GM23338 (cell line): ENCODE results near the gene STRBP. TPM values are rescaled to one million over a fixed set of nuclear protein-coding genes. Genes with fewer than 3 reads are reported as not detected.

ENCODE experiments used
- ATAC-seq: fragments of 200-7000 bp; cut with Tn5 transposase; 3 replicates; pipeline ENCODE4 v1.9.1; 2020
- DNase-seq: peaks from one replicate; pipeline ENCODE4 v3.0.0-alpha.2; 2015; ENCODE audit warnings: low spot score
- H2AFZ ChIP-seq: fragments of 200-600 bp; sonication (generic); 2 replicates; pipeline ENCODE4 v1.8.0; 2016; ENCODE audit warnings: antibody characterized with exemption, mild to moderate bottlenecking, moderate library complexity
- H3F3A ChIP-seq: fragments of 200-600 bp; sonication (generic); replicated peaks from 2 replicates; pipeline ENCODE4 v1.8.0; 2017; ENCODE audit warnings: antibody characterized with exemption, mixed run types, low read depth
- H3K27ac ChIP-seq: fragments of 200-600 bp; sonication (generic); 2 replicates; pipeline ENCODE4 v1.6.1; 2016; ENCODE audit warnings: low read depth
- H3K27me3 ChIP-seq: fragments of 200-600 bp; sonication (generic); 2 replicates; pipeline ENCODE4 v1.8.0; 2016; ENCODE audit warnings: mild to moderate bottlenecking, mixed run types, moderate library complexity; ENCODE audit not compliant: insufficient read depth
- H3K36me3 ChIP-seq: fragments of 200-600 bp; sonication (generic); 2 replicates; pipeline ENCODE4 v1.8.0; 2016; ENCODE audit warnings: mild to moderate bottlenecking; ENCODE audit not compliant: insufficient read depth
- H3K4me1 ChIP-seq: fragments of 200-600 bp; sonication (generic); 2 replicates; pipeline ENCODE4 v1.8.0; 2016; ENCODE audit warnings: mild to moderate bottlenecking, moderate library complexity; ENCODE audit not compliant: insufficient read depth
- H3K4me2 ChIP-seq: fragments of 200-600 bp; sonication (generic); 2 replicates; pipeline ENCODE4 v1.7.1; 2017; ENCODE audit warnings: mixed run types
- H3K4me3 ChIP-seq: fragments of 200-600 bp; sonication (generic); 2 replicates; pipeline ENCODE4 v1.6.1; 2016; ENCODE audit warnings: mixed run types
- H3K79me2 ChIP-seq: fragments of 200-600 bp; sonication (generic); replicated peaks from 2 replicates; pipeline ENCODE4 v1.8.0; 2017; ENCODE audit warnings: mild to moderate bottlenecking; ENCODE audit not compliant: insufficient read depth
- H3K9me2 ChIP-seq: fragments of 200-600 bp; sonication (generic); 2 replicates; pipeline ENCODE4 v1.8.0; 2017; ENCODE audit not compliant: insufficient read depth
- H4K20me1 ChIP-seq: fragments of 200-600 bp; sonication (generic); replicated peaks from 2 replicates; pipeline ENCODE4 v1.8.0; 2017; ENCODE audit warnings: mild to moderate bottlenecking; ENCODE audit not compliant: insufficient read depth
- H3K27ac Mint-ChIP-seq: 2 replicates; pipeline ENCODE4 v1.8.0; 2020; ENCODE audit warnings: inconsistent platforms, mild to moderate bottlenecking, moderate library complexity, mixed read lengths
- H3K27me3 Mint-ChIP-seq: 3 replicates; pipeline ENCODE4 v1.8.0; 2022; ENCODE audit warnings: low read depth, mild to moderate bottlenecking, moderate library complexity, mixed read lengths, inconsistent platforms; ENCODE audit not compliant: insufficient read depth, poor library complexity
- H3K36me3 Mint-ChIP-seq: 3 replicates; pipeline ENCODE4 v1.8.0; 2021; ENCODE audit warnings: low read depth, mild to moderate bottlenecking, inconsistent platforms, moderate library complexity, mixed read lengths
- H3K4me1 Mint-ChIP-seq: 3 replicates; pipeline ENCODE4 v1.8.0; 2020; ENCODE audit warnings: mild to moderate bottlenecking, inconsistent platforms, mixed read lengths
- H3K4me3 Mint-ChIP-seq: 3 replicates; pipeline ENCODE4 v1.8.0; 2021; ENCODE audit warnings: moderate library complexity, mild to moderate bottlenecking, inconsistent platforms, mixed read lengths
- H3K9me3 Mint-ChIP-seq: 3 replicates; pipeline ENCODE4 v1.8.0; 2020; ENCODE audit warnings: moderate library complexity, mild to moderate bottlenecking, inconsistent platforms, mixed read lengths
- CREB1 ChIP-seq: fragments of 250-450 bp; sonication (Bioruptor Pico); IDR thresholded peaks from 2 replicates; pipeline ENCODE4 v1.5.0; 2020; ENCODE audit warnings: low read depth, mild to moderate bottlenecking, moderate library complexity
- CTCF ChIP-seq, 2 experiments: fragments of 200-600 bp in 1 of 2; sonication (generic) in 1 of 2; conservative IDR thresholded peaks; 2 replicates each; pipeline versions ENCODE4 v1.5.1 to v1.6.1; 2016 to 2017; ENCODE audit warnings: antibody characterized with exemption in 2 of 2, low read depth in 2 of 2, mild to moderate bottlenecking in 2 of 2, moderate library complexity in 1 of 2
- ETS1 ChIP-seq: IDR thresholded peaks from 2 replicates; pipeline ENCODE4 v1.6.1; 2016; ENCODE audit warnings: antibody characterized with exemption
- EZH2 ChIP-seq: fragments of 200-600 bp; sonication (generic); IDR thresholded peaks from one replicate; pipeline ENCODE4 v1.8.0; 2017; ENCODE audit warnings: antibody characterized with exemption, mild to moderate bottlenecking, low read depth; ENCODE audit not compliant: unreplicated experiment
- EZH2phosphoT487 ChIP-seq: fragments of 200-600 bp; sonication (generic); IDR thresholded peaks from one replicate; pipeline ENCODE4 v1.8.1; 2018; ENCODE audit warnings: antibody characterized with exemption; ENCODE audit not compliant: unreplicated experiment
- JUNB ChIP-seq: IDR thresholded peaks from one replicate; pipeline ENCODE4 v1.6.1; 2016; ENCODE audit warnings: antibody characterized with exemption; ENCODE audit not compliant: unreplicated experiment
- NANOG ChIP-seq: IDR thresholded peaks from 2 replicates; pipeline ENCODE4 v1.6.1; 2016; ENCODE audit warnings: antibody characterized with exemption, borderline replicate concordance
- POLR2AphosphoS5 ChIP-seq: IDR thresholded peaks from 2 replicates; pipeline ENCODE4 v1.6.1; 2016; ENCODE audit warnings: antibody characterized with exemption, low read depth
- REST ChIP-seq: IDR thresholded peaks from one replicate; pipeline ENCODE4 v1.6.1; 2018; ENCODE audit warnings: antibody characterized with exemption; ENCODE audit not compliant: unreplicated experiment
- STAT1 ChIP-seq: IDR thresholded peaks from one replicate; pipeline ENCODE4 v1.6.1; 2016; ENCODE audit warnings: antibody characterized with exemption; ENCODE audit not compliant: unreplicated experiment
- ZNF331 ChIP-seq: fragments of 250-450 bp; sonication (Bioruptor Pico); IDR thresholded peaks from 2 replicates; pipeline ENCODE4 v1.5.0; 2020; ENCODE audit warnings: low read depth, mild to moderate bottlenecking, moderate library complexity
- polyA plus RNA-seq: library from polyadenylated mRNA; unstranded; fragments of >200 nt; fragmentation: Nextera tagmentation; extraction: Ambion mirVana; gene quantifications from 2 replicates; pipeline ENCODE4 v1.2.1, GENCODE V29; 2016
- total RNA-seq: library from RNA; depleted of rRNA; stranded (reverse); fragments of >200 nt; shearing (Covaris generic); gene quantifications from 2 replicates; pipeline ENCODE4 v1.2.3, GENCODE V29; 2014

STRBP gene
- total and polyA plus RNA-seq, 2 experiments from 2014 or later = 80.5 to 116 TPM

GRCh38 chr9:123269281-123269680 lies 895 bp upstream of the STRBP start:
- peaks cover 37% of the 10 kb centered on the region for H3K79me2 ChIP-seq
- peaks cover 12% of the 10 kb centered on the region; the same call in 1 of the 2 replicates for H3F3A ChIP-seq
- Mint-ChIP-seq H3K4me3 (peak overlapping the region; percentile 84), H3K27me3 (peaks cover 14% of the 10 kb centered on the region), H3K27ac (no peak overlapping the region), H3K9me3 (no peaks in the 10 kb centered on the region; the same call in 2 of the 3 replicates), H3K36me3 (no peaks in the 10 kb centered on the region), H3K4me1 (peaks cover 34% of the 10 kb centered on the region)
- peak overlapping the region; percentile 96 for H3K4me2 ChIP-seq
- no peaks in the 10 kb centered on the region for H3K9me2 ChIP-seq
- peaks cover 21% of the 10 kb centered on the region; the same call in 1 of the 2 replicates for H4K20me1 ChIP-seq
- H3K36me3 ChIP-seq = no peaks in the 10 kb centered on the region
- DNase-seq (no peak), ATAC-seq (peak; percentile 4)
- H3K4me3 ChIP-seq = peak overlapping the region; percentile 88
- H3K27ac ChIP-seq = no peak overlapping the region; the same call in 1 of the 2 replicates
- peak overlapping the region; percentile 100 for H2AFZ ChIP-seq
- no peaks in the 10 kb centered on the region for H3K27me3 ChIP-seq
- TF ChIP-seq EZH2phosphoT487 (no peak), REST (no peak), STAT1 (no peak), ZNF331 (CRISPR knock-in tag) (no peak), EZH2 (no peak), CTCF (conservative IDR thresholded peaks at IDR 0.05; ENCODE audit: low read depth in 2 of 2) (no peak), JUNB (no peak), NANOG (no peak), CREB1 (no peak), POLR2AphosphoS5 (no peak), ETS1 (no peak)
- H3K4me1 ChIP-seq = peaks cover 33% of the 10 kb centered on the region
